Measurements from ENCODE around the gene SLC8A1. TPM values are rescaled to one million over a fixed set of nuclear protein-coding genes. Genes with fewer than 3 reads are reported as not detected.

Gene SLC8A1
- total RNA-seq, 2 donors from 2014 or later: 4.7 to 6.3 TPM

- Mint-ChIP-seq H3K36me3 (ENCODE audit: low read depth) (no peaks in the 10 kb centered on the region), H3K4me1 (peaks cover 9% of the 10 kb centered on the region), H3K4me3 (no peak overlapping the region), H3K27me3 (ENCODE audit: insufficient read depth) (no peaks in the 10 kb centered on the region), H3K9me3 (no peaks in the 10 kb centered on the region), H3K27ac (no peak overlapping the region)
- Histone ChIP-seq H3K4me1 (ENCODE audit: control insufficient read depth, insufficient read depth, low read length) (no peaks in the 10 kb centered on the region), H3K9me3 (ENCODE audit: control insufficient read depth, low read length) (no peaks in the 10 kb centered on the region), H3K4me3 (ENCODE audit: low read length) (no peak overlapping the region), H3K9ac (ENCODE audit: extremely low read depth, low read length, poor library complexity, severe bottlenecking) (no peak overlapping the region), H3K27ac (ENCODE audit: low read depth, low read length) (peak overlapping the region; percentile 62), H3K36me3 (ENCODE audit: control insufficient read depth, insufficient read depth, low read length) (no peaks in the 10 kb centered on the region), H3K27me3 (ENCODE audit: control insufficient read depth, insufficient read depth, low read length, poor library complexity, severe bottlenecking) (no peaks in the 10 kb centered on the region)
- 62 to 66% methylated on average over 2 of the region's 2 CpGs for WGBS, 2 experiments (ENCODE audit: insufficient coverage in 1 of 2, insufficient read length in 1 of 2)
- no peak for TF ChIP-seq CTCF (conservative IDR thresholded peaks at IDR 0.05)
- no peak for DNase-seq
Measured at GRCh38 chr2:40251137-40251536, 200.8 kb downstream of the SLC8A1 start.

- Histone ChIP-seq H3K27ac (ENCODE audit: low read depth, low read length) (no peak overlapping the region), H3K9me3 (ENCODE audit: control insufficient read depth, low read length) (no peaks in the 10 kb centered on the region), H3K9ac (ENCODE audit: extremely low read depth, low read length, poor library complexity, severe bottlenecking) (no peak overlapping the region), H3K27me3 (ENCODE audit: control insufficient read depth, insufficient read depth, low read length, poor library complexity, severe bottlenecking) (no peaks in the 10 kb centered on the region), H3K4me3 (ENCODE audit: low read length) (no peak overlapping the region), H3K4me1 (ENCODE audit: control insufficient read depth, insufficient read depth, low read length) (no peaks in the 10 kb centered on the region), H3K36me3 (ENCODE audit: control insufficient read depth, insufficient read depth, low read length) (no peaks in the 10 kb centered on the region)
- Mint-ChIP-seq H3K9me3 (no peaks in the 10 kb centered on the region), H3K4me3 (no peak overlapping the region), H3K27me3 (ENCODE audit: insufficient read depth) (no peaks in the 10 kb centered on the region), H3K4me1 (peaks cover 11% of the 10 kb centered on the region), H3K27ac (no peak overlapping the region), H3K36me3 (ENCODE audit: low read depth) (no peaks in the 10 kb centered on the region)
- TF ChIP-seq CTCF (conservative IDR thresholded peaks at IDR 0.05): no peak
- 95% methylated on average over 1 of the region's 2 CpGs; no CpG with 5 or more reads in 1 of the 2 experiments for WGBS, 2 experiments (ENCODE audit: insufficient coverage in 1 of 2, insufficient read length in 1 of 2)
- no peak for DNase-seq
Measured at GRCh38 chr2:40249577-40249976, 202.3 kb downstream of the SLC8A1 start.

DNA sequence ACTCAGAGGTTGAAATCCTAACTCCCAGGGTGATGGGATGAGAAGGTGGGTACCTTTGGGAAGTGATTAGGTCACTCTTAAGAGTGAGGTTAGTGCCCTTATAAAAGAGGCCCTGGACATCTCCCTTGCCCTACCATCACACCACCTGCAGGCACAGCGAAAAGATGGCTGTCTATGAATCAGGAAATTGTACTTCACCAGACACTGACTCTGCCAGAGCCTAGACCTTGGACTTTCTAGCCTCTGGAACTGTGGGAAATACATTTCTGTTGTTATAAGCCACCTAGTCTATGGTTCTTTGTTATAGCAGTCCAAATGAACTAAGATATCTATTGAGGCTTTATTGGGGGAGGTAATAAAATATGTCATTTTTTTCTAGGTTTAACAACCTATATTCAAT, 203.6 kb downstream of the SLC8A1 start:
- no peak overlapping the region for H3K27ac Mint-ChIP-seq
- Histone ChIP-seq H3K36me3 (ENCODE audit: control insufficient read depth, insufficient read depth, low read length) (no peaks in the 10 kb centered on the region), H3K4me1 (ENCODE audit: control insufficient read depth, insufficient read depth, low read length) (no peaks in the 10 kb centered on the region), H3K9ac (ENCODE audit: extremely low read depth, low read length, poor library complexity, severe bottlenecking) (no peak overlapping the region), H3K27me3 (ENCODE audit: control insufficient read depth, insufficient read depth, low read length, poor library complexity, severe bottlenecking) (no peaks in the 10 kb centered on the region), H3K9me3 (ENCODE audit: control insufficient read depth, low read length) (no peaks in the 10 kb centered on the region), H3K4me3 (ENCODE audit: low read length) (no peak overlapping the region), H3K27ac (ENCODE audit: low read depth, low read length) (no peak overlapping the region)
- no peak overlapping the region for H3K4me3 Mint-ChIP-seq
- no peaks in the 10 kb centered on the region for H3K27me3 Mint-ChIP-seq (ENCODE audit: insufficient read depth)
- peaks cover 22% of the 10 kb centered on the region for H3K4me1 Mint-ChIP-seq
- no peak for DNase-seq
- no peaks in the 10 kb centered on the region for H3K9me3 Mint-ChIP-seq
- WGBS, 2 experiments (ENCODE audit: insufficient coverage in 1 of 2, insufficient read length in 1 of 2): 80 to 95% methylated on average over 1 of the region's 1 CpG
- no peaks in the 10 kb centered on the region for H3K36me3 Mint-ChIP-seq (ENCODE audit: low read depth)
- no peak for TF ChIP-seq CTCF (conservative IDR thresholded peaks at IDR 0.05)
